GM12878 (cell line): Measurements from ENCODE around the gene COL6A1.

Experiments
- ATF2 ChIP-seq: IDR thresholded peaks from 2 replicates; pipeline ENCODE4 v1.6.1; 2012; ENCODE audit warnings: low read length, inconsistent platforms
- CTCF ChIP-seq, 3 experiments: IDR thresholded peaks in 2 of 3; conservative IDR thresholded peaks in 1 of 3; 2 replicates each; pipeline ENCODE4 v1.5.1; 2011; ENCODE audit warnings: low read depth in 3 of 3, low read length in 3 of 3, mild to moderate bottlenecking in 3 of 3, control low read depth in 2 of 3, moderate library complexity in 2 of 3, inconsistent platforms in 1 of 3, mixed read lengths in 1 of 3; ENCODE audit not compliant: control insufficient read depth in 2 of 3, insufficient read depth in 1 of 3; ENCODE audit errors: extremely low read depth in 1 of 3
- EGR1 ChIP-seq, 2 experiments: IDR thresholded peaks; 1 replicate in 1 of 2; 2 replicates in 1 of 2; pipeline ENCODE4 v1.6.1; 2011 to 2012; ENCODE audit warnings: low read depth in 2 of 2, low read length in 2 of 2, borderline replicate concordance in 1 of 2, mild to moderate bottlenecking in 1 of 2, moderate library complexity in 1 of 2
- FOS ChIP-seq: IDR thresholded peaks from 3 replicates; pipeline ENCODE4 v1.6.1; 2011; ENCODE audit warnings: borderline replicate concordance; ENCODE audit not compliant: insufficient read length; ENCODE audit errors: extremely low read depth
- HDAC6 ChIP-seq: fragments of 200-600 bp; sonication (generic); IDR thresholded peaks from one replicate; pipeline ENCODE4 v1.8.0; 2017; ENCODE audit warnings: antibody characterized with exemption; ENCODE audit not compliant: unreplicated experiment
- MXI1 ChIP-seq: fragments of 150-350 bp; IDR thresholded peaks from 2 replicates; pipeline ENCODE4 v1.6.1; 2011; ENCODE audit warnings: low read depth, mild to moderate bottlenecking, inconsistent platforms, low read length, improper control_type of control experiment
- POLR2A ChIP-seq: IDR thresholded peaks from 2 replicates; pipeline ENCODE4 v1.6.1; 2011; ENCODE audit warnings: low read depth, mild to moderate bottlenecking, low read length
- RAD21 ChIP-seq: IDR thresholded peaks from 2 replicates; pipeline ENCODE4 v1.6.1; 2011; ENCODE audit warnings: mild to moderate bottlenecking, low read depth, low read length, moderate library complexity; ENCODE audit not compliant: insufficient read depth
- RAD51 ChIP-seq: fragments of 450-650 bp; IDR thresholded peaks from 2 replicates; pipeline ENCODE4 v1.6.1; 2016; ENCODE audit warnings: moderate library complexity, mild to moderate bottlenecking, inconsistent platforms
- RFX5 ChIP-seq: IDR thresholded peaks from 2 replicates; pipeline ENCODE4 v1.6.1; 2011; ENCODE audit warnings: low read depth, low read length, improper control_type of control experiment
- SREBF1 ChIP-seq: IDR thresholded peaks from 2 replicates; pipeline ENCODE4 v1.6.1; 2012; ENCODE audit warnings: mild to moderate bottlenecking, low read length
- ZNF274 ChIP-seq: IDR thresholded peaks from one replicate; pipeline ENCODE4 v1.8.0; 2011; ENCODE audit not compliant: insufficient read length, insufficient read depth

- TF ChIP-seq ZNF274, result no peak
- TF ChIP-seq ATF2, result no peak
- no peak for TF ChIP-seq MXI1
- TF ChIP-seq EGR1 (IDR thresholded peaks at IDR 0.05; ENCODE audit: borderline replicate concordance in 1 of 2, low read depth in 2 of 2, low read length in 2 of 2), result no peak
- no peak for TF ChIP-seq RAD51
- no peak for TF ChIP-seq FOS
- TF ChIP-seq POLR2A, result no peak
- no peak for TF ChIP-seq CTCF (IDR thresholded peaks at IDR 0.05 in 2 of 3, conservative IDR thresholded peaks at IDR 0.05 in 1 of 3; ENCODE audit: control insufficient read depth in 2 of 3, extremely low read depth in 1 of 3, insufficient read depth in 1 of 3, low read depth in 3 of 3, low read length in 3 of 3)
- no peak for TF ChIP-seq HDAC6
- no peak for TF ChIP-seq SREBF1
- TF ChIP-seq RAD21, result no peak
- TF ChIP-seq RFX5, result no peak
These were observed 56.8 kb downstream of the COL6A1 start for GRCh38 chr21:46038341-46038829.
